CD4-positive, alpha-beta T cell treated with Interleukin-2 at 100 ng/mL for 4 hours (primary cell): ENCODE measurements around the gene ASXL2.
"Not testable (repeated sequence)": the region's sequence is repeated elsewhere in the genome, so short reads cannot be mapped to it uniquely, and the experiment has no call there.

Experiments used
- DNase-seq: peaks from one replicate; pipeline ENCODE4 v3.0.0-alpha.2; 2020; ENCODE audit warnings: low spot score

Gene ASXL2

DNA sequence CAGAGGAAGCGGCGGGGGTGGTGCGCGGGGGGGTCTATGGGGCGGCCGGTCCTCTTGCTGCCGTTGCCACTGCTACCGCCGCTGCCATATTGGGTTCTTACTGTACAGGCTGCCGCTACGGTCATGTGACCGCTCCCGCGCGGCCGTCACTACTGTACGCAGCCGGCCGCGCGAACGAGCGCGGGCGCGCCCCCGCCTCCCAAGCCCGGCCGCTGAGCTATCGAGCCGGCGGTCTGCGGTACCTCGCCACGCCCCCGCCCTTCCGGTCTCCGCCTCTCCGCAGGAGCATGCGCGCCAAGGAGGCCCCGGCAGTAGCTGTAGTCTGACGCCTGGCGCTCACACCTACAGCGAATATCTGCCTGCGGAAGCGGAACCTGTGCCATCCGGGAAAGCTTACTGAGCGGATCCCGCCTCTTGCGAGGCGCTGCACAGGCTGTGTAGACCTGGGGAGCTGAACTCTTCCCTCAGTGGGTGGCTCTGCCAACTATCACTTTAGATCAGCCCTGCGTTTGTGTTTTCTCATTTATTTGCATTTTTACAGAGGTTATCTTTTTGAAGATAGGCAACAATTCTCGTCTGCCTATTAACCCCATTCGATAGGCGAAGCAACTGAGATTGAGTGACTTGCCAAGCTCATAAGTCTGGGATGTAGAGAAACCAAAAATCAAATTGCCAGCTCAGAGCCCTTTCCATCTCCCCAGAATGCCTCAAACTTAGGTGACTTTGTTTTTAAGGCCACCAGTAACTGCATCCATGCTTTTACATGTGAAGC is at the start of gene ASXL2:
ASXL2 (minus strand) TSS at position 127 of the 772 bp plus-strand sequence. CDS start 265 bp downstream, outside the sequence.
- peak; percentile 98 for DNase-seq

DNA sequence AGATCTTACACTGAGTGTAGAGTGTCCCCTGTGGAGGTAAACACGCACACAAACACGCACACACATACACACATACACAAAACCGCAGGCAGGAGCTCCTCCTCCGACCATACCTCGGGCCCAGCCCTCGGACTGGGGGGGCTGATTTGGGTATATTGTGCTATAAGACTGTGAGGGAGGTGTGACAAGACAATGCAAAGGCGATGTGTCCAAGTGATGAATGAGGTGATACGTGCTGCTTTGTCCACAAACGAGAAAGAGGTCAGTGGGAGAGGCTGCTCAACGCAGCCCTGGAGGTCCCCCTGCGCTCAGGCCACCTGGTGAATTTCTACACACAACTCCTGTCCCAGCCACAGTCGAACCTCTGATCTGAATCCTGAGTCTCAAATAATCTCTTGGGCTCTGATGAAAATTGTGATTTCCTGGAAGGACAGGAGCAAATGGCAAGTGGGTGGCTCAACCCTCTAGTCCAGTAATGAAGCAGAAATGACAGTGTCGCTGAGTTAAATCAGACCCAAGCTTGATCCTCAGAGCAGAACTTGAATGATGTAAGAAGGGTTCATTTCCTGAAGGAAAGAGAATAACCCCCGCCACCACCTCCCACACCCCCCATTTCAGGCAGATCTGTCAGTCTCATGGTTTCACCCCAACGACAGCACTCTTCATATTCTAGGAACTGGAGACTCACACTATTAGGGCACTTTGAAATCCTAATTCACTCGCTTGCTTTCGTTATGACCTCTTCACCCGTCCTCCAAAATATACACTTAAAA is 48.9 kb upstream of the ASXL2 start:
- DNase-seq, result no peak

- DNase-seq, result no peak
Measured at GRCh38 chr2:25922501-25922900, 44.2 kb upstream of the ASXL2 start.

DNA sequence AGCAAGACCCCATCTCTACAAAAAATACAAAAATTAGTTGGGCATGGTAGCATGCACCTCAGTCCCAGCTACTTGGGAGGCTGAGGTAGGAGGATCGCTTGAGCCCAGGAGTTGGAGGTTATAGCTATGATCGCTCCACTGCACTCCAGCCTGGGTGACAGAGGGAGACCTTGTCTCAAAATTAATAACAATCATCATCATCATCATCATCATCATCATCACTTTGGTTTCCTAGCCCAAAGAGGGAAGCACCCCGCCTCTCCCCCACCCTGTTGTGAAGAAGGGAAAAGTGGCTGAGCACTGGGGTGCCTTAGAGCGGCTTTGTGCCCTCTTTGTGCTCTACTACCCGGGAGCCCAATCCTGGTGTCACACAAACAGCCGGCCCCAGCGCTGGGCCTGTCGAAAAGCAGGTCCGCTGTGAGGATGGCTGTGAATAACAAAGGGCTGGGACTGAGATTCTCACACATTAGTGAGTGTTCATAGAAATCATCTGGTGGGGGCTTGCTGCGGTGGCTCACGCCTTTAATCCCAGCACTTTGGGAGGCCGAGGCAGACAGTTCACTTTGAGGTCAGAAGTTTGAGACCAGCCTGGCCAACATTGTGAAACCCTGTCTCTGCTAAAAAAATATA is 42.6 kb upstream of the ASXL2 start:
- no peak for DNase-seq

GRCh38 chr2:25920336-25920735 is 42.0 kb upstream of the ASXL2 start:
- DNase-seq, result no peak

DNA sequence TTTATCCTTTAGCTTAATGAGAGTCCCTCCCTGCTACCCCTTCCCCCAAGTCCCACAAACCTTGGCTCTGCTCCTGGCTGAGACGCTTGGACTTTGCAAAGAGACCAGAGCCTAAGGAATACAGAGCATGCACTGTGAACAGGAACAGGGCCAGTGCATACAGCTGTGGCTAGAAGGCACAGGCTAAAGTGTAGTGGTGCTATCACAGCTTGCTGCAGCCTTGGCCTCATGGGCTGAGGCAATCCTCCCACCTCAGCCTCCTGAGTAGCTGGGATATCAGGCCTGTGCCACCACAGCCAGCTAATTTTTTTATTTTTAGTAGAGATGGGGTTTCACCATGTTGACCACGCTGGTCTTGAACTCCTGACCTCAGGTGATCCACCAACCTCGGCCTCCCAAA is 39.5 kb upstream of the ASXL2 start:
- no peak for DNase-seq

DNA sequence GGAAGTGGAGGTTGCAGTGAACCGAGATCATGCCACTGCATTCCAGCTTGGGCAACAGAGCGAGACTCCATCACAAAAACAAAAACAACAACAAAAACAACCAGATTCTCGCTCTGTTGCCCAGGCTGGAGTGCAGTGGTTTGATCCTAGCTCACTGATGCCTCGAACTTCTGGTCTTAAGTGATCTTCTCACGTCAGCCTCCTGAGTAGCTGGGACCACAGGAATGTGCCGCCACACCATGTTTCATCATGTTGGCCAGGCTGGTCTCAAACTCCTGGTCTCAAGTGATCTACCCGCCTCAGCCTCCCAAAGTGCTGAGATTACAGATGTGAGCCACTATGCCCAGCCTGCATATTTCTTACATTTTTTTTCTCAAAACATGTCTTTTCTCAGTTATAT is 39.1 kb upstream of the ASXL2 start:
- DNase-seq, result not testable (repeated sequence)

- DNase-seq, result peak; percentile 35
Measured at GRCh38 chr2:25915944-25916772, 37.9 kb upstream of the ASXL2 start.

- not testable (repeated sequence) for DNase-seq
Measured at GRCh38 chr2:25915411-25915810, 37.1 kb upstream of the ASXL2 start.

- not testable (repeated sequence) for DNase-seq
Measured at GRCh38 chr2:25913696-25913973, 35.3 kb upstream of the ASXL2 start.

GRCh38 chr2:25912851-25913695 is 34.8 kb upstream of the ASXL2 start:
- DNase-seq, result no peak

GRCh38 chr2:25909574-25909973 is 31.3 kb upstream of the ASXL2 start:
- not testable (repeated sequence) for DNase-seq

- DNase-seq, result no peak
Measured at GRCh38 chr2:25905126-25905525, 26.8 kb upstream of the ASXL2 start.

DNA sequence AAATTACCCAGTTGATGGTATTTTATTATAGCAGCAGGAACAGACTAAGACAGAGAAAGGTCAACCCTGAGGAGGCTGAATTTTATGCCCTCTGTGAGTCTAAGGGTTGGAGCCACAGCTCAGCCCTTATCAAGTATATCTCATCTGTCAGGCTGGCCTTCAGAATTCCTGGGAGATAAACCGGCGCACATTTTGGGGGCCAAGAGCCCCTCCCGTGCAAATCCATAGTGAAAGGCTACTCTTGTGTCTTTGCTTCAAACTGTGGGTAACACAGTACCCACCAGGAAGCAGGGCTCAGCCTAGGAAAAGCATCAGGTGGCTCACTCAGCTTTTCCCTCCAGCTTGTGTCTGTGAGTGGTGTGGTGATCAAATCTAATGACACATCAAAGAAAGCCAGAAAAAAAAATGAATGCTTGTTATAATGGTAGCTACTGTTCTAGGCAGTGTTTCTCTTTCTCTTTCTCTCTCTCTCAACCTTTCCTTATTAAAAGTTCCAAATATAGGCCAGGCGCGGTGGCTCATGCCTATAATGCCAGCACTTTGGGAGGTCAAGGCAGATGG is 25.0 kb upstream of the ASXL2 start:
- no peak for DNase-seq

GRCh38 chr2:25899404-25899970 is 21.2 kb upstream of the ASXL2 start:
- no peak for DNase-seq

GRCh38 chr2:25897506-25897905 is 19.2 kb upstream of the ASXL2 start:
- no peak for DNase-seq

- not testable (repeated sequence) for DNase-seq
Measured at GRCh38 chr2:25896308-25896707, 18.0 kb upstream of the ASXL2 start.

DNA sequence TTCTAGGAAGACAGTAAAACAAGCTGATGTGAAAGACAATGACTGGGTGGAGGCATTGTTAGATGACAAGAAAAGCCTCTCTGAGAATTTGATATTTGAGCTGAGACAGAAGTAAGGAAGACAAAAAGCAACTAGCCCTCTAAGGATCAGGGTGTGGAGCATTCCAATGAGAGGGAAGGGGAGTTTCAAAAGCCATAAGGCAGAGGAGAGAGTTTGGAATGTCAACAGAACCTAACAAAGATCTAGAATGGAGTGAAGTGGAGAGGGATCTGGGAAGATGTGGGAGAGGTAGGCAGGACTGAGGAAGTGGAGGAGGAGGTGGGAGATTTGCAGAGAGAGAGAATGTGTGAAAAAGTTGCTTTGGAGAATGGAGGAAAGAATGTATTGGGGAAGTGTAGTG is 17.3 kb upstream of the ASXL2 start:
- no peak for DNase-seq

DNA sequence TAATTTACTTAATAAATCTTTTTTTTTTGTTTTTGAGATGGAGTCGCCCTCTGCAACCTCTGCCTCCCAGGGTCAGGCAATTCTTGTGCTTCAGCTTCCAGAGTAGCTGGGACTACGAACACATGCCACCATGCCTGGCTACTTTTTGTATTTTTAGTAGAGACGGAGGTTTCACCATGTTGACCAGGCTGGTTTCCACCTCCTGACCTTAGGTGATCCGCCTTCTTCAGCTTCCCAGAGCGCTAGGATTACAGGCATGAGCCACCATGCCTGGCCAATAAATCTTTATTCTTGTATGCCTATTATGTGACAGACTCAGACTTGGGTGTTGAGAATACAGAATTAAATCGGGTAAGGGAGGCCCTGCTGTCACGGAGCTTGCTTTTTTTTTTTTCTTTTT is 16.7 kb upstream of the ASXL2 start:
- no peak for DNase-seq

DNA sequence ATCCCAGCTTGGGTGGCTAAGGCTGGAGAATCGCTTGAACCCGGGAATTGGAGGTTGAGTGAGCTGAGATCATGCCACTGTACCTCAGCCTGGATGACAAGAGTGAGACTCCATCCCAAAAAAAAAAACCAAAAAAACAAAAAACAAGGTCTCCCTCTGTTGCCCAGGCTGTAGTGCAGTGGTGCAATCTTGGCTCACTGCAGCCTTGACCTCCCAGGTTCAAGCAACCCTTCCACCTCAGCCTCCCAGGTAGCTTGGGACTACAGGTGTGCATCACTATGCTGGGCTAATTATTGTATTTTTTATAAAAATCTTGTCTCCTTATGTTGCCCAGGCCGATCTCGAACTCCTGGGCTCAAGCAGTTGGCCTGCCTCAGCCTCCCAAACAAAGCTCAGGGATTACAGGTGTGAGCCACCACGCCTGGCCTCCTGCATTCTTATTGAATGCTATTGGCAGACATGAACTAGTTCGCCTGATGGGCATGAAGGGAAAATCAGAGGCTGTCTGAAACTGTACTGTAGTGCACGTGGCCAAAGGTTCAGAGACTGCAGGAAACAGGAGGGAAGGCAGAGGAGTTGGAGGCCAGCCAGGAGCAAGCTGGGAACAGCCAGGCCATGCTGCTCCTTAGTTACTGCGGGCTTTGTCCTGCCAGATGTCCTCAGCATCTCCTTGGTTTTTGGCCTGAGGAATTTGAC is 16.0 kb upstream of the ASXL2 start:
- no peak for DNase-seq
